Astrocyte (in vitro differentiated cells and primary cell): ENCODE results near the gene KRTAP10-1. TPM values are rescaled to one million over a fixed set of nuclear protein-coding genes. Genes with fewer than 3 reads are reported as not detected.

Experiments
- DNase-seq: peaks from one replicate; pipeline ENCODE4 v3.0.0-alpha.2; 2010; ENCODE audit warnings: low read depth
- FAIRE-seq: peaks from 2 replicates; lab custom pipeline; 2011; peaks lifted over from hg19 to GRCh38; lab: Jason Lieb, UNC
- H2AFZ ChIP-seq: 2 replicates; pipeline ENCODE4 v1.6.0; 2012; ENCODE audit warnings: low read depth, low read length, inconsistent platforms
- H3K27ac ChIP-seq: 2 replicates; pipeline ENCODE4 v1.5.1; 2011; ENCODE audit warnings: low read depth, low read length, inconsistent platforms
- H3K27me3 ChIP-seq: 2 replicates; pipeline ENCODE4 v1.6.0; 2011; ENCODE audit warnings: low read length, inconsistent platforms; ENCODE audit not compliant: insufficient read depth
- H3K36me3 ChIP-seq: 2 replicates; pipeline ENCODE4 v1.5.1; 2011; ENCODE audit warnings: low read length, inconsistent platforms; ENCODE audit not compliant: insufficient read depth
- H3K4me1 ChIP-seq: 2 replicates; pipeline ENCODE4 v1.5.1; 2011; ENCODE audit warnings: low read length, inconsistent platforms; ENCODE audit not compliant: insufficient read depth
- H3K4me2 ChIP-seq: 2 replicates; pipeline ENCODE4 v1.6.0; 2012; ENCODE audit warnings: low read length, inconsistent platforms
- H3K4me3 ChIP-seq: 2 replicates; pipeline ENCODE4 v1.5.1; 2011; ENCODE audit warnings: low read depth, mild to moderate bottlenecking, low read length, inconsistent platforms; ENCODE audit not compliant: insufficient read depth
- H3K79me2 ChIP-seq: 2 replicates; pipeline ENCODE4 v1.6.0; 2012; ENCODE audit warnings: mild to moderate bottlenecking, low read length, inconsistent platforms; ENCODE audit not compliant: insufficient read depth
- H3K9ac ChIP-seq: 2 replicates; pipeline ENCODE4 v1.6.0; 2012; ENCODE audit warnings: mild to moderate bottlenecking, low read length, inconsistent platforms
- H3K9me3 ChIP-seq: 2 replicates; pipeline ENCODE4 v1.5.1; 2012; ENCODE audit warnings: low read depth, mild to moderate bottlenecking, low read length, inconsistent platforms; ENCODE audit not compliant: insufficient read depth
- H4K20me1 ChIP-seq: 2 replicates; pipeline ENCODE4 v1.6.0; 2012; ENCODE audit warnings: low read length, inconsistent platforms; ENCODE audit not compliant: insufficient read depth
- H3K27ac Mint-ChIP-seq: one replicate; pipeline ENCODE4 v1.8.0; 2021; ENCODE audit warnings: mild to moderate bottlenecking, mixed read lengths; ENCODE audit not compliant: unreplicated experiment
- H3K27me3 Mint-ChIP-seq: one replicate; pipeline ENCODE4 v1.8.0; 2021; ENCODE audit warnings: low read depth, mixed read lengths; ENCODE audit not compliant: unreplicated experiment
- H3K36me3 Mint-ChIP-seq: one replicate; pipeline ENCODE4 v1.8.0; 2021; ENCODE audit warnings: low read depth, mixed read lengths; ENCODE audit not compliant: unreplicated experiment
- H3K4me1 Mint-ChIP-seq: one replicate; pipeline ENCODE4 v1.8.0; 2021; ENCODE audit warnings: low read depth, mixed read lengths; ENCODE audit not compliant: unreplicated experiment
- H3K4me3 Mint-ChIP-seq: one replicate; pipeline ENCODE4 v1.8.0; 2021; ENCODE audit warnings: mild to moderate bottlenecking, moderate library complexity, mixed read lengths; ENCODE audit not compliant: unreplicated experiment
- H3K9me3 Mint-ChIP-seq: one replicate; pipeline ENCODE4 v1.8.0; 2021; ENCODE audit warnings: mild to moderate bottlenecking, mixed read lengths; ENCODE audit not compliant: unreplicated experiment
- CTCF ChIP-seq: IDR thresholded peaks from 2 replicates; pipeline ENCODE4 v1.5.1; 2011; ENCODE audit warnings: low read depth, mild to moderate bottlenecking, inconsistent platforms, low read length, moderate library complexity; ENCODE audit not compliant: insufficient read depth
- EZH2 ChIP-seq: IDR thresholded peaks from 2 replicates; pipeline ENCODE4 v1.6.1; 2012; ENCODE audit warnings: mild to moderate bottlenecking, low read length, inconsistent platforms; ENCODE audit not compliant: insufficient read depth
- total RNA-seq: library from RNA; stranded (reverse); gene quantifications from 2 replicates; pipeline ENCODE4 v1.2.1, GENCODE V29; 2021

KRTAP10-1 gene
- total RNA-seq, 1 donor from 2014 or later, result not detected

GRCh38 chr21:44530903-44531605, 8.9 kb downstream of the KRTAP10-1 start:
- no peaks in the 10 kb centered on the region for H4K20me1 ChIP-seq
- no peak for DNase-seq
- Mint-ChIP-seq H3K27ac (no peak overlapping the region), H3K36me3 (no peaks in the 10 kb centered on the region), H3K9me3 (peaks cover 9% of the 10 kb centered on the region), H3K4me1 (no peaks in the 10 kb centered on the region), H3K4me3 (no peak overlapping the region), H3K27me3 (peaks cover 38% of the 10 kb centered on the region)
- H3K36me3 ChIP-seq, result no peaks in the 10 kb centered on the region
- H3K4me1 ChIP-seq, result no peaks in the 10 kb centered on the region
- no peaks in the 10 kb centered on the region for H3K79me2 ChIP-seq
- FAIRE-seq, result no peak
- H3K27me3 ChIP-seq, result no peaks in the 10 kb centered on the region
- no peak overlapping the region for H2AFZ ChIP-seq
- H3K4me2 ChIP-seq, result no peak overlapping the region
- no peak overlapping the region for H3K9ac ChIP-seq
- no peak overlapping the region for H3K27ac ChIP-seq
- H3K9me3 ChIP-seq, result peaks cover 4% of the 10 kb centered on the region
- no peak overlapping the region for H3K4me3 ChIP-seq
- no peak for TF ChIP-seq EZH2
- TF ChIP-seq CTCF, result no peak

- Histone ChIP-seq H2AFZ (no peak overlapping the region), H3K4me2 (no peak overlapping the region), H3K27ac (no peak overlapping the region), H3K4me3 (no peak overlapping the region), H3K9ac (no peak overlapping the region), H3K9me3 (peaks cover 4% of the 10 kb centered on the region), H3K36me3 (no peaks in the 10 kb centered on the region), H3K27me3 (no peaks in the 10 kb centered on the region), H3K4me1 (no peaks in the 10 kb centered on the region), H4K20me1 (no peaks in the 10 kb centered on the region), H3K79me2 (no peaks in the 10 kb centered on the region)
- Mint-ChIP-seq H3K4me3 (no peak overlapping the region), H3K27me3 (peaks cover 39% of the 10 kb centered on the region), H3K4me1 (no peaks in the 10 kb centered on the region), H3K27ac (no peak overlapping the region), H3K9me3 (peaks cover 11% of the 10 kb centered on the region), H3K36me3 (no peaks in the 10 kb centered on the region)
- FAIRE-seq (no peak), DNase-seq (no peak)
- TF ChIP-seq EZH2 (no peak), CTCF (no peak)
These were observed 9.6 kb downstream of the KRTAP10-1 start for GRCh38 chr21:44530221-44530902.
